Measurements from ENCODE around the gene SPATA31A1. TPM values are rescaled to one million over a fixed set of nuclear protein-coding genes. Genes with fewer than 3 reads are reported as not detected.
"Not testable (repeated sequence)": the region's sequence is repeated elsewhere in the genome, so short reads cannot be mapped to it uniquely, and the experiment has no call there.

Gene SPATA31A1
- not detected for total RNA-seq

DNA sequence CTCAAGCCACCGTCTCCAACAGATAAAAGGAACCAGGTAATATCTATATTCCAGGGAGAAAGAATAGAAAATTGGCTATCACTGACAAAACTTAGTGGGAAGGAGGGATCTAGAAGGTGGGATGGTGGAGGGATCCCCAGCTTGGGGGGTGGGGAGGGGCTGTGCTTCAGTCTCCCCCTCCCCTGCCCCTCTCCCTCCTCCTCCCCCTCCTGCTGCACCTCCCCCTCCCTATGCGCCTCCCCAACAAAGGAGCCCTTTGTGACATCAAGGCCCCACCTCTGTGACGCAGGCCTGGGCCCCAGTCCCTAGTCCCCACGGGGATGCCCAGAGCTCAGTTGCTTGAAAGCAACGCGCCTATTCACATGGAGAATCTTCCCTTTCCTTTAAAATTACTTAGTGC is at the start of gene SPATA31A1:
Gene SPATA31A1 (plus strand): TSS at position 301 of the 400 bp plus-strand sequence. CDS start 62 bp downstream, at position 363.
- H3K36me3 Mint-ChIP-seq (ENCODE audit: low read depth); H3K4me3 Mint-ChIP-seq; H3K4me1 Mint-ChIP-seq; ATAC-seq (replicated peaks); H3K27ac Mint-ChIP-seq; H3K9me3 Mint-ChIP-seq; H3K27me3 Mint-ChIP-seq: not testable (repeated sequence)

DNA sequence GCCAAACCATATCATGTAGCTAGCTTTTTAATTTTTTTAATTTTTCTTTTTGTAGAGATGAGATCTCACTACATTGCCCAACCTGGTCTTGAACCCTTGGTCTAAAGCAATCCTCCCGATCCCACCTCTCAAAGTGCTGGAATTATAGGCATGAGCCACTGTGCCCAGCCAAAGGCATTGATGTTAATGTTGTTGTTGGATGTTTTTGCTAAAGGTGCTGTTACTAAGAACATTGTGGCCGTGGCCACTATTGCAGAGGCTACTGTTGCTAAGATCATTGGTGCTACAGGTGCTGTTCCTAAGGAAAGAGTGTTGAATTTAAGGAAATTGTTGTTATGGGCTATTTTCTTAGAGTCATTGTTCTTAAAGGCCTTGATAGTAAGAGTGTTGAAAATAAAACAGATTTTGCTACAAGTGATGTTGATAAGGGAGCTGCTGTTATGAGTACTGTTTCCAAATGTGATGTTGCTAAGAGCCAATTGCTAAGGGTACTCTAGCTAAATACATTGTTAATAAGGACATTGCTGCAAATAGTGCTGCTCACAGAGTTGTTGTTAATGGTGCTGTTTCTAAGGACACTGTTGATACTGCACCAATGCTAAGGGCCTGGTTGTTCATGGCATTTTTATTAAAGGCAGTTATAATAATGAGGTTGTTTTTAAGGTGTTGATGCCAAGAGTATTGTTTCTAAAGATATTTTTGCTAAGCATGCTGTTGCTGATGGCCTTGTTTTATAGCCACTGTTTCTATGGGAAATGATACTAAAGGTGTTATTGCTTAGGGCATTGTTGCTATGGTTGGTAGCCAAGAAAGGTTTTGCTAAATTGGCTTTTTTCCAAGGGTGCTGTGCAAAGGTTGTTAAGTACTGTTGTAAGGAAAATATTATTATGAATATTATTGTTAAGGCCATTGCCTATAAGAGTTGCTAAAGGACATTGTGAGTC is 52.1 kb downstream of the SPATA31A1 start:
- not testable (repeated sequence) for ATAC-seq (replicated peaks); H3K27me3 Mint-ChIP-seq; H3K4me3 Mint-ChIP-seq; H3K36me3 Mint-ChIP-seq (ENCODE audit: low read depth); H3K9me3 Mint-ChIP-seq; H3K27ac Mint-ChIP-seq; H3K4me1 Mint-ChIP-seq

GRCh38 chr9:39411254-39411940 is 55.9 kb downstream of the SPATA31A1 start:
- H3K4me1 Mint-ChIP-seq; H3K4me3 Mint-ChIP-seq; H3K27ac Mint-ChIP-seq; H3K9me3 Mint-ChIP-seq; H3K27me3 Mint-ChIP-seq; ATAC-seq (replicated peaks); H3K36me3 Mint-ChIP-seq (ENCODE audit: low read depth): not testable (repeated sequence)

Other genes with a start within 250 kb of the SPATA31A1 start
- gene CNTNAP3, start 67.5 kb upstream of the SPATA31A1 start, total RNA-seq, result not detected

All from activated T-helper 17 cell treated with anti-CD3 and anti-CD28 coated beads, Interleukin-2, amount 50 U/mL, for 72 hours (primary cell).